Gastrocnemius medialis (tissue), 4 donors: ENCODE data around the gene ZNF608. TPM values are rescaled to one million over a fixed set of nuclear protein-coding genes. Genes with fewer than 3 reads are reported as not detected.

Source experiments
- ATAC-seq, 2 donors: fragments of 150-250 bp; one replicate each; pipeline ENCODE4 v1.9.1; 2016
- DNase-seq, 2 donors: peaks; one replicate each; pipeline ENCODE4 v3.0.0-alpha.2; 2019
- H3K27ac ChIP-seq, 4 donors: fragments of 200-600 bp; sonication (generic); 1 replicate in 1 of 4; 2 replicates in 3 of 4; pipeline ENCODE4 v1.5.1; 2016 to 2018; ENCODE audit warnings: mild to moderate bottlenecking in 2 of 4, moderate library complexity in 1 of 4
- H3K27me3 ChIP-seq, 3 donors: fragments of 200-600 bp; sonication (generic) in 2 of 3; 1 replicate in 1 of 3; 2 replicates in 2 of 3; pipeline versions ENCODE4 v1.5.1 to v1.6.0; 2016 to 2019; ENCODE audit warnings: mild to moderate bottlenecking in 1 of 3, moderate library complexity in 1 of 3
- H3K36me3 ChIP-seq, 2 donors: fragments of 200-600 bp; sonication (generic) in 1 of 2; one replicate each; pipeline ENCODE4 v1.5.1; 2017 to 2018
- H3K4me1 ChIP-seq, 2 donors: fragments of 200-600 bp; sonication (generic) in 1 of 2; one replicate each; pipeline ENCODE4 v1.5.1; 2016 to 2017; ENCODE audit warnings: mild to moderate bottlenecking in 2 of 2
- H3K4me3 ChIP-seq, 4 donors: fragments of 200-600 bp; sonication (generic) in 3 of 4; 1 replicate in 1 of 4; 2 replicates in 3 of 4; pipeline ENCODE4 v1.5.1; 2016 to 2019; ENCODE audit warnings: mild to moderate bottlenecking in 2 of 4
- H3K9me3 ChIP-seq, 3 donors: fragments of 200-600 bp; sonication (generic) in 2 of 3; 1 replicate in 1 of 3; 2 replicates in 2 of 3; pipeline ENCODE4 v1.5.1; 2016 to 2019
- POLR2A ChIP-seq, 2 donors: fragments of 450-650 bp; IDR thresholded peaks; one replicate each; pipeline ENCODE4 v1.6.1; 2017; ENCODE audit warnings: antibody characterized with exemption in 2 of 2, mild to moderate bottlenecking in 2 of 2, moderate library complexity in 2 of 2
- in situ Hi-C, 4 donors: fragments of 200-750 bp; cut with MboI; loops; one replicate each; pipeline versions ENCODE4 v1.15.0 to v1.8.0; 2017; ENCODE audit warnings: low sequenced_read_pairs in 4 of 4
- intact Hi-C: fragments of 100-400 bp; cut with DNase I; formaldehyde crosslinking; loops from one replicate; pipeline ENCODE4 v1.15.1; 2023; ENCODE audit warnings: low total_unique reads
- total RNA-seq, 4 donors: library from RNA; depleted of rRNA; stranded (reverse); fragments of >200 nt; gene quantifications; one replicate each; pipeline versions ENCODE4 v1.1.0 to v1.2.3, GENCODE V29; 2016
- TF ChIP-seq, protein P1 (sequence below), 5 experiments: fragments of 450-650 bp in 3 of 5; fragments of 200-600 bp in 2 of 5; sonication (generic) in 2 of 5; IDR thresholded peaks in 4 of 5; conservative IDR thresholded peaks in 1 of 5; 1 replicate in 4 of 5; 2 replicates in 1 of 5; pipeline ENCODE4 v1.5.1; 2016 to 2019; ENCODE audit warnings: antibody characterized with exemption in 5 of 5, mild to moderate bottlenecking in 3 of 5, moderate library complexity in 3 of 5

The ZNF608 gene
- total RNA-seq, 4 donors from 2014 or later: 7.3 to 27.4 (median 17.5) TPM

DNA sequence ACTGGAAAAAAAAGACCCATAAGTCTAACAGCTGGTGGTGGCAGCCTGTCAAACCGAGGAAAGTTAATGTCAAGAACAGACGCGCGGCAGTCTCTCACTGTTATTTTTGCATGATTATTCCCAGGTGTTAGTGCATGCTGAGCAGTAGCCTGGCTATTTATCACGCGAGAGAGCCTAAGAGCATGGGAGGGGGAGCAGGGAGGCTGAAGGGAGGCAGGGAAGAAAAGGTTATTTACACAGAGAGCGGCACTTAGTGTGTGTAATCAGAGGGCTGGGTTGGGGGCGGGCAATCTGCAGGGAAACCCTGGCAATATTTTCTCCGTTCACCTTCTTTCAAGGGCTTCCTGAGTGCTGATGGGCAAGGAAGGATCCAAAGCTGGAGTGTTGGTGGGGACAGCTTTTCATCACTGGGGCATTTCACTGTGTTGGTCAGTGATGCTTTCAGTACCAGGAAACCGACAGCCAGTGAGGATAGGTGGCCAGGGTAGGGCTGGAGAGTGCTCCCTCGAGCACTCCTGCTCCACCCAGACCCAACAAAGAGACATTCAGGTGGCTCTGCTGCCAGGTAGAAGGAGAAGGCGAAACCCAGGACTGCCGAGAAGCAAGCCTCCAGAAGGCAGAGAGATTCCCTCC is 39.6 kb downstream of the ZNF608 start:
- ATAC-seq (peak in 1 of 2 donors; percentile 35), DNase-seq (no peak)
- Histone ChIP-seq H3K27ac (no peak overlapping the region), H3K27me3 (no peaks in the 10 kb centered on the region), H3K4me1 (peaks cover 62% of the 10 kb centered on the region in 2 donors), H3K9me3 (no peaks in the 10 kb centered on the region), H3K36me3 (no peaks in the 10 kb centered on the region), H3K4me3 (peak overlapping the region in 3 of 4 donors; percentile 6 to 16 (median 7))
- TF ChIP-seq POLR2A (IDR thresholded peaks at IDR 0.05): no peak
- TF ChIP-seq, protein P1, sequence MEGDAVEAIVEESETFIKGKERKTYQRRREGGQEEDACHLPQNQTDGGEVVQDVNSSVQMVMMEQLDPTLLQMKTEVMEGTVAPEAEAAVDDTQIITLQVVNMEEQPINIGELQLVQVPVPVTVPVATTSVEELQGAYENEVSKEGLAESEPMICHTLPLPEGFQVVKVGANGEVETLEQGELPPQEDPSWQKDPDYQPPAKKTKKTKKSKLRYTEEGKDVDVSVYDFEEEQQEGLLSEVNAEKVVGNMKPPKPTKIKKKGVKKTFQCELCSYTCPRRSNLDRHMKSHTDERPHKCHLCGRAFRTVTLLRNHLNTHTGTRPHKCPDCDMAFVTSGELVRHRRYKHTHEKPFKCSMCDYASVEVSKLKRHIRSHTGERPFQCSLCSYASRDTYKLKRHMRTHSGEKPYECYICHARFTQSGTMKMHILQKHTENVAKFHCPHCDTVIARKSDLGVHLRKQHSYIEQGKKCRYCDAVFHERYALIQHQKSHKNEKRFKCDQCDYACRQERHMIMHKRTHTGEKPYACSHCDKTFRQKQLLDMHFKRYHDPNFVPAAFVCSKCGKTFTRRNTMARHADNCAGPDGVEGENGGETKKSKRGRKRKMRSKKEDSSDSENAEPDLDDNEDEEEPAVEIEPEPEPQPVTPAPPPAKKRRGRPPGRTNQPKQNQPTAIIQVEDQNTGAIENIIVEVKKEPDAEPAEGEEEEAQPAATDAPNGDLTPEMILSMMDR (IDR thresholded peaks at IDR 0.05 in 4 of 5, conservative IDR thresholded peaks at IDR 0.05 in 1 of 5): no peak
- in situ Hi-C loops: no loop called here
- intact Hi-C loops: no loop called here

DNA sequence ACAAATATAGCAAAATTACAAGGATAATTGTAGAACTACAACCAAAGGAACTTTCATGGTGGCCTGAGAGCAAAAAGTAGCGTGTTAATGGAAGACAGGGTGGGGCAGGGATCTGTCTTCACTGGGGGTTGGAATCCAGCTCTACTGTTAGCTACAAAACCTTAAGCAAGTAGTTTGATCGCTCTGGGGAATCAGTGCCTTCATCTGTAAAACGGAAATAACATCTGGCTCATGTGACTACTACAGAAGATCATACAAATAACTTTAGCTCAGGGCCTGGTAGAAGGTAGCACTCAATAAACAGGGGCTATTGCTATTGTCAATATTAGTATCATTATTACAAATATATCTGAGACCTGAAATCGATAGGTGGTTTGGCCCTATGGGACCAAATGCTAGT is 40.4 kb downstream of the ZNF608 start:
- Histone ChIP-seq H3K36me3 (no peaks in the 10 kb centered on the region), H3K9me3 (no peaks in the 10 kb centered on the region), H3K27ac (no peak overlapping the region), H3K4me1 (peaks cover 62 to 65% of the 10 kb centered on the region in 2 donors), H3K27me3 (no peaks in the 10 kb centered on the region), H3K4me3 (no peak overlapping the region)
- intact Hi-C loops (no loop called here), in situ Hi-C loops (no loop called here)
- TF ChIP-seq, protein P1 (IDR thresholded peaks at IDR 0.05 in 4 of 5, conservative IDR thresholded peaks at IDR 0.05 in 1 of 5): no peak
- no peak for TF ChIP-seq POLR2A (IDR thresholded peaks at IDR 0.05)
- ATAC-seq (no peak), DNase-seq (no peak)

DNA sequence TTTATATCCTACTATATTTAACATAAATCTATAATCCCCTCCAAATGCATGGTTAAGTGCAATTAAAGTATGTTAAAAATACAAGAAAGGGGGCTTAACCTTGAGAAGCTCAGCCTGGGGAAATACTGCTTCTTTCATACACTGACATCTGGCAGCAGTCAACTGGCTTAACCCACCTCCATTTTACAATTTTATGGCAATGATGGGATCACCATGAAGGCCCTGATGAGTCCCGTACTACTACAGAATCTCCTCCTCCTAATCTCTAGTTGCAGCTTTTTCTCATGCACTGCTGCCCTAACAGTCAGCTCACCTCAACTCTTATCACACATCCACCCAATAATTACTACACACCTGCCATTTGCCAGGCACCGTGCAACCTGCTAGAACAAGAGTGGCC is 40.9 kb downstream of the ZNF608 start:
- Histone ChIP-seq H3K36me3 (no peaks in the 10 kb centered on the region), H3K4me1 (peaks cover 64 to 70% of the 10 kb centered on the region in 2 donors), H3K27ac (no peak overlapping the region), H3K4me3 (no peak overlapping the region), H3K27me3 (no peaks in the 10 kb centered on the region), H3K9me3 (no peaks in the 10 kb centered on the region)
- no peak for DNase-seq
- in situ Hi-C loops: no loop called here
- ATAC-seq: no peak
- intact Hi-C loops: no loop called here
- TF ChIP-seq, protein P1 (IDR thresholded peaks at IDR 0.05 in 4 of 5, conservative IDR thresholded peaks at IDR 0.05 in 1 of 5): no peak
- TF ChIP-seq POLR2A (IDR thresholded peaks at IDR 0.05): no peak

DNA sequence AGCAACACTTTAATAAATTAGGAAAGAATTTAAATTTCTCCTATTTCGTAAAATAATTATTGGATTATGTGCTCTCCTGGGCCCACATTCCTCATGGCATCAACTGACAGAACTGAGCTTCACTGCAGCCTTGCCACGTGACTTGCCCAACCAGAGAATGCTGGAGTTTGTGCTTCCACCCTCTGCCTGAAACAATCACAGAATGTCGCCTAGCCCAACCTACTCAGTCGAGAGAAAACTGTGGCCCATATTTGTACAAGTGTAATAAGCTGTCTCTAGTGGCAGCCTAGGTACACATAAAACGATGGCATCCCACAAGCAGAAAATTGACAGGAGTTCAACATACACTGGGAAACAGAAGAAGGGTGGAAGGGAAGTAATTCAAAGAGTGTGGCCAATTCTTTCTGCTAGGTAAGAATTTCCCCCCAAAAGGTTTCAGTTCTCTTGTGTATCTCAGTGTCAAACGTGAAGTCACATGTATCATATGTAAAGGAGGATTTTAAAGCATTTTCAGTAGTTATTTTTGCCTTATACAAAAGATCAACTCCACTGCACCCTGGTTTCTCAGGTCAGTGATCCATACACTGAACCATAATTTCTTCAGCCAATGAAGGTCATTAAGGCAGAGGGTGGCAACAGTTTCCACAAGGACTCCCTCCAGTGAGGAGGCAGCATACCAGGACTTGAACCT is 41.7 kb downstream of the ZNF608 start:
- Histone ChIP-seq H3K27ac (no peak overlapping the region), H3K4me1 (peaks cover 66 to 76% of the 10 kb centered on the region in 2 donors), H3K36me3 (no peaks in the 10 kb centered on the region), H3K4me3 (no peak overlapping the region), H3K9me3 (no peaks in the 10 kb centered on the region), H3K27me3 (no peaks in the 10 kb centered on the region)
- DNase-seq: no peak
- ATAC-seq: no peak
- intact Hi-C loops: no loop called here
- no peak for TF ChIP-seq POLR2A (IDR thresholded peaks at IDR 0.05)
- TF ChIP-seq, protein P1 (IDR thresholded peaks at IDR 0.05 in 4 of 5, conservative IDR thresholded peaks at IDR 0.05 in 1 of 5): no peak
- in situ Hi-C loops: no loop called here
